Measurements from ENCODE around the gene C19orf44. TPM values are rescaled to one million over a fixed set of nuclear protein-coding genes. Genes with fewer than 3 reads are reported as not detected.

The C19orf44 gene
- polyA plus RNA-seq, 1 donor (not counting 4 experiments of a cell fraction or from before 2014, with no cell fraction given), result 2.7 TPM

- no peaks in the 10 kb centered on the region for H3K36me3 ChIP-seq (ENCODE audit: control insufficient read depth in 2 of 2, extremely low read depth in 1 of 2, insufficient read depth in 2 of 2, low read length in 2 of 2)
- no peaks in the 10 kb centered on the region for H3K9me3 ChIP-seq (ENCODE audit: control insufficient read depth, low read depth, low read length)
- H3K9ac ChIP-seq (ENCODE audit: control insufficient read depth, extremely low read depth, insufficient read depth, low read length), result no peak overlapping the region
- dilution Hi-C loops (cut with MboI; ENCODE audit: extremely low pct_ligation_motif_present, low sequenced_read_pairs), result no loop called here
- peaks cover 19% of the 10 kb centered on the region for H3K9me1 ChIP-seq (ENCODE audit: control insufficient read depth, extremely low read depth, insufficient read depth, low read length)
- H3K27ac ChIP-seq (ENCODE audit: control insufficient read depth, insufficient read depth, low read length), result no peak overlapping the region
- peaks cover 82% of the 10 kb centered on the region for H3K79me2 ChIP-seq (ENCODE audit: control insufficient read depth, insufficient read depth, low read length)
- no peak overlapping the region for H2AFZ ChIP-seq (ENCODE audit: control insufficient read depth, low read length)
- H3K27me3 ChIP-seq (ENCODE audit: control insufficient read depth, extremely low read depth, insufficient read depth, low read length), result no peaks in the 10 kb centered on the region
- H4K20me1 ChIP-seq (ENCODE audit: control insufficient read depth, extremely low read depth, insufficient read depth, low read length), result peaks cover 16% of the 10 kb centered on the region
- no peak overlapping the region for H3K4me2 ChIP-seq (ENCODE audit: control insufficient read depth, extremely low read depth, insufficient read depth, low read depth, low read length)
- TF ChIP-seq, protein P1, sequence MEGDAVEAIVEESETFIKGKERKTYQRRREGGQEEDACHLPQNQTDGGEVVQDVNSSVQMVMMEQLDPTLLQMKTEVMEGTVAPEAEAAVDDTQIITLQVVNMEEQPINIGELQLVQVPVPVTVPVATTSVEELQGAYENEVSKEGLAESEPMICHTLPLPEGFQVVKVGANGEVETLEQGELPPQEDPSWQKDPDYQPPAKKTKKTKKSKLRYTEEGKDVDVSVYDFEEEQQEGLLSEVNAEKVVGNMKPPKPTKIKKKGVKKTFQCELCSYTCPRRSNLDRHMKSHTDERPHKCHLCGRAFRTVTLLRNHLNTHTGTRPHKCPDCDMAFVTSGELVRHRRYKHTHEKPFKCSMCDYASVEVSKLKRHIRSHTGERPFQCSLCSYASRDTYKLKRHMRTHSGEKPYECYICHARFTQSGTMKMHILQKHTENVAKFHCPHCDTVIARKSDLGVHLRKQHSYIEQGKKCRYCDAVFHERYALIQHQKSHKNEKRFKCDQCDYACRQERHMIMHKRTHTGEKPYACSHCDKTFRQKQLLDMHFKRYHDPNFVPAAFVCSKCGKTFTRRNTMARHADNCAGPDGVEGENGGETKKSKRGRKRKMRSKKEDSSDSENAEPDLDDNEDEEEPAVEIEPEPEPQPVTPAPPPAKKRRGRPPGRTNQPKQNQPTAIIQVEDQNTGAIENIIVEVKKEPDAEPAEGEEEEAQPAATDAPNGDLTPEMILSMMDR (optimal IDR thresholded peaks at IDR 0.05 in 1 of 3, IDR thresholded peaks at IDR 0.05 in 1 of 3, conservative IDR thresholded peaks at IDR 0.05 in 1 of 3; ENCODE audit: extremely low read depth in 1 of 3, insufficient read depth in 2 of 3, low read length in 3 of 3), result no peak
- no peak for TF ChIP-seq EZH2 (IDR thresholded peaks at IDR 0.05; ENCODE audit: low read length)
- H3K4me3 ChIP-seq (ENCODE audit: control insufficient read depth in 2 of 3, extremely low read depth in 1 of 3, insufficient read depth in 2 of 3, low read depth in 1 of 3, low read length in 3 of 3), result no peak overlapping the region
- peaks cover 25% of the 10 kb centered on the region for H3K4me1 ChIP-seq (ENCODE audit: control insufficient read depth, extremely low read depth, insufficient read depth, low read length)
- FAIRE-seq (no peak), DNase-seq (ENCODE audit: low read depth, low spot score) (no peak)
Measured at GRCh38 chr19:16454351-16454918, 41.8 kb upstream of the C19orf44 start.

DNA sequence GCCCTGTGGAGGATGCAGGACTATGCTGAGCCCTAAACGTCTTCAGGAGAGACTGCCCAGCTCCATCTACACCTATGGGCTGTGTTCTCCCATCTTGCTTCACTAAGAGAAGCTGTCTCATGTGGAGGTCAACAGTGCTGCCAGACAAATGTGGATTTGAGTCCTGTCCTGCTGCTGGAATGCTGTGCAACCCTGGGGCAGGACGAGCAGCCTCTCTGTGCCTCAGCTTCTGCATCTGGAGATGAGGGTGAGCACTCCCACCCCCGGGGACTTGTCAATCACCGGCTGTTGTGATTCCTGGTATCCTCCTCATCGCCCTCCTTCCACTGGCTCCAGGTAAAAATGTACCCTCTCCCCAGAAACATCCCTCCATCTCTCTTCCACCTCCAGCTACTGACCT, 40.7 kb upstream of the C19orf44 start:
- no peak overlapping the region for H3K4me2 ChIP-seq (ENCODE audit: control insufficient read depth, extremely low read depth, insufficient read depth, low read depth, low read length)
- no peak overlapping the region for H3K9ac ChIP-seq (ENCODE audit: control insufficient read depth, extremely low read depth, insufficient read depth, low read length)
- peaks cover 19% of the 10 kb centered on the region for H3K9me1 ChIP-seq (ENCODE audit: control insufficient read depth, extremely low read depth, insufficient read depth, low read length)
- H3K27me3 ChIP-seq (ENCODE audit: control insufficient read depth, extremely low read depth, insufficient read depth, low read length), result no peaks in the 10 kb centered on the region
- TF ChIP-seq, protein P1 (optimal IDR thresholded peaks at IDR 0.05 in 1 of 3, IDR thresholded peaks at IDR 0.05 in 1 of 3, conservative IDR thresholded peaks at IDR 0.05 in 1 of 3; ENCODE audit: extremely low read depth in 1 of 3, insufficient read depth in 2 of 3, low read length in 3 of 3), result no peak
- TF ChIP-seq EZH2 (IDR thresholded peaks at IDR 0.05; ENCODE audit: low read length), result no peak
- H3K79me2 ChIP-seq (ENCODE audit: control insufficient read depth, insufficient read depth, low read length), result peaks cover 82% of the 10 kb centered on the region
- H3K9me3 ChIP-seq (ENCODE audit: control insufficient read depth, low read depth, low read length), result no peaks in the 10 kb centered on the region
- peaks cover 16% of the 10 kb centered on the region for H4K20me1 ChIP-seq (ENCODE audit: control insufficient read depth, extremely low read depth, insufficient read depth, low read length)
- DNase-seq (ENCODE audit: low read depth, low spot score) (no peak), FAIRE-seq (no peak)
- H3K4me3 ChIP-seq (ENCODE audit: control insufficient read depth in 2 of 3, extremely low read depth in 1 of 3, insufficient read depth in 2 of 3, low read depth in 1 of 3, low read length in 3 of 3), result no peak overlapping the region
- dilution Hi-C loops (cut with MboI; ENCODE audit: extremely low pct_ligation_motif_present, low sequenced_read_pairs), result no loop called here
- no peak overlapping the region for H2AFZ ChIP-seq (ENCODE audit: control insufficient read depth, low read length)
- no peaks in the 10 kb centered on the region for H3K36me3 ChIP-seq (ENCODE audit: control insufficient read depth in 2 of 2, extremely low read depth in 1 of 2, insufficient read depth in 2 of 2, low read length in 2 of 2)
- H3K4me1 ChIP-seq (ENCODE audit: control insufficient read depth, extremely low read depth, insufficient read depth, low read length), result peaks cover 25% of the 10 kb centered on the region
- H3K27ac ChIP-seq (ENCODE audit: control insufficient read depth, insufficient read depth, low read length), result no peak overlapping the region
